HFF-Myc (cell line): ENCODE data around the gene NGFR.
"Not testable (repeated sequence)": the region's sequence is repeated elsewhere in the genome, so short reads cannot be mapped to it uniquely, and the experiment has no call there.

Source experiments
- DNase-seq: peaks from one replicate; pipeline ENCODE4 v3.0.0-alpha.2; 2011; ENCODE audit warnings: low read depth; ENCODE audit errors: extremely low read depth
- H3K4me3 ChIP-seq: replicated peaks from 2 replicates; pipeline ENCODE4 v1.5.1; 2011; ENCODE audit warnings: low read depth, mild to moderate bottlenecking, control low read depth, low read length
- TF ChIP-seq, protein P1 (sequence below): IDR thresholded peaks from 2 replicates; pipeline ENCODE4 v1.5.1; 2012; ENCODE audit warnings: mild to moderate bottlenecking, low read depth, low read length, control low read depth; ENCODE audit errors: missing control alignments

The NGFR gene

DNA sequence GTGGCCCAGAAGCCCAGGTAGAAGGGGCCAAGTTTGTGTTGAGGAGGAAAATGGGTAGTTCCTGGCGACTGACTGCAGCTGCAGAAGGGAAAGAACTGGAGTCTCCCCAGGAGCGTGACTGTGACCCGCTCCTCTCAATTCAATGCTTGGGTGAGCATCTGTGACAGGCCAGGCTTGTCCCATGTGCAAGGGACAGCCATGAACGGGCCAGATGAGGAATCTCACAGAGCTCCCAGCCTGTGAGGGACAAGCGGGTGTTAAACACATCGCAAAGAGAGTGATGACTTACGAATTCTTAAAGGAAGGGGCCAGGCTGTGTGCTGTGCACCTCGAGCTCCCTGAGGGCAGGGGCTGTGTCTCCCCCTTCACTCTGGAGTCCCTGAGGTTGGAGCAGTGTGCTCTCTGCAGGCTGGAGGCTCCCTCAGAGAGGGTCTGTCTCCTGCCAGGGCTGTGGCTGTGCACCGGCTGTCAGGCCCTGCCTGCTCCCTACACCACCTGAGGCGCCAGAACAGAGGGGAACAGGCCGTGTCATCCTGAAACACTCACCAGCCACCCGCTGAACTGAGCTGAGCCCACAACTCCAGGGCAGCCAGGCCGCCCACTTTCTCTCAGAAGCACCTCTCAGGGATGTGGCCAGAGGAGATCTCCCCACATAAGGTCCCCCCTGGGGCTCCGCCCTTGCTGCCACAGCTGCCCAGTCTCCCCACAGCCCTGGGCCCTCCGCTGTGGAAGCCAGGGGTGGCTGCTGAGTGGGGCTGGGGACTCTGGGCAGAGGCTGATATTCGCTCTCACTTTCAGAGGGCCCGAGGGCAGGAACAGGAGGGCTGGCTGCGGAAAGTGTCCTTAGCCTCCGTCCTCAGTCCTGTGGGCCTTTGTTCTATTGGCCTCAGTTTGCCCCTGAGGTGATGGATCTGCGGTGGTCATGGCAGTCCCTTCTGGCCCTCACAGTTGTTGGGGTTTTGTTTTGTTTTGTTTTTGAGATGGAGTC is 54.9 kb downstream of the NGFR start:
- no peak overlapping the region for H3K4me3 ChIP-seq
- no peak for DNase-seq
- TF ChIP-seq, protein P1, sequence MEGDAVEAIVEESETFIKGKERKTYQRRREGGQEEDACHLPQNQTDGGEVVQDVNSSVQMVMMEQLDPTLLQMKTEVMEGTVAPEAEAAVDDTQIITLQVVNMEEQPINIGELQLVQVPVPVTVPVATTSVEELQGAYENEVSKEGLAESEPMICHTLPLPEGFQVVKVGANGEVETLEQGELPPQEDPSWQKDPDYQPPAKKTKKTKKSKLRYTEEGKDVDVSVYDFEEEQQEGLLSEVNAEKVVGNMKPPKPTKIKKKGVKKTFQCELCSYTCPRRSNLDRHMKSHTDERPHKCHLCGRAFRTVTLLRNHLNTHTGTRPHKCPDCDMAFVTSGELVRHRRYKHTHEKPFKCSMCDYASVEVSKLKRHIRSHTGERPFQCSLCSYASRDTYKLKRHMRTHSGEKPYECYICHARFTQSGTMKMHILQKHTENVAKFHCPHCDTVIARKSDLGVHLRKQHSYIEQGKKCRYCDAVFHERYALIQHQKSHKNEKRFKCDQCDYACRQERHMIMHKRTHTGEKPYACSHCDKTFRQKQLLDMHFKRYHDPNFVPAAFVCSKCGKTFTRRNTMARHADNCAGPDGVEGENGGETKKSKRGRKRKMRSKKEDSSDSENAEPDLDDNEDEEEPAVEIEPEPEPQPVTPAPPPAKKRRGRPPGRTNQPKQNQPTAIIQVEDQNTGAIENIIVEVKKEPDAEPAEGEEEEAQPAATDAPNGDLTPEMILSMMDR: no peak

DNA sequence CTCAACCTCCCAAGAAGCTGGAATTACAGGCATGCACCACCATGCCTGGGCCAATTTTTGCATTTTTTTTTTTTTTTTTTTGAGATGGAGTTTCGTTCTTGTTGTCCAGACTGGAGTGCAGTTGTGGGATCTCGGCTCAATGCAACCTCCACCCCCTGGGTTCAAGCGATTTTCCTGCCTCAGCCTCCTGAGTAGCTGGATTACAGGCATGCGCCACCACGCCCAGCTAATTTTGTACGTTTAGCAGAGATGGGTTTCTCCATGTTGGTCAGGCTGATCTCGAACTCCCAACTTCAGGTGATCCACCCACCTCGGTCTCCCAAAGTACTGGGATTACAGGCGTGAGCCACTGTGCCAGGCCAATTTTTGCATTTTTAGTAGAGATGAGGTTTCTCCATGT is 55.7 kb downstream of the NGFR start:
- DNase-seq, H3K4me3 ChIP-seq: not testable (repeated sequence)

DNA sequence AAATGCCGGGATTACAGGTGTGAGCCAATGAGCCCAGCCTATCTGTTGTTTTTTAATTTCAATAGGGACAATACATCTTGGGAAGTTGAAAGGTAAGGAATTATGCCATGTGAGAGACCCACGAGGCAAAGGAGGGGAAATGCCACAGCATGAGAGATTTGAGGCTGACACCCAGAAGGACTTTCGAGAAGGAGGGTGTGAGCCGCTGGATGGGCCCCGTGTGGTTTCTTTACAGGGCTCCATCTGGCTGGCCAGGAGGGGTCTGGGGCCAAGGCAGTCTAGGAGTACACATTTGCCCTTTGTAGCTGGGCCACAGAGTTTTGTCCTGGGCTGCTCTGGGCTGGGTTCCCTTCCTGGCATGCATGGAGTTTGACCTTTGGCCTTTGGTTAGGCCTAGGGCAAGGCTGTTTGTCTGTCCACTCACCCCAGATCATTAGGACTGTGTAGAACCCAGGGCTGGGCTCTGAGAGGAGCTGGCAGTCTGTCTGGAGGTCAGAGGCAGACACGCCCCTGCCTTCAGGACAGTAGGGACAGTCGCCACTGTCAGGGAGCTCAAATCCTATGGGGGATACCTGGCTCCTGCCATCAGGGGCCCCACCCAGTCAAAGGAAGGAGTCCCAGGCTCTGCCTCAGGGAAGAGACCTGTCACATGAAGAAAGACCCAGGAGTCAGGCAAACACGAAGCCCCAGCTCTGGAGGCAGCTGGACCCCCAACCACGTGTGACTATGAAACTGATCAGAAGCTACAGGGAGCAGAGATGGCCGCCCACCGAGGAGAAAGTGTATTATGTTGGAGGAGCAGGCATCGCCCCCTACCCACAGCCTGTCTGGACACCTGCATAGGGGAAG is 56.4 kb downstream of the NGFR start:
- no peak for DNase-seq
- TF ChIP-seq, protein P1: no peak
- H3K4me3 ChIP-seq: no peak overlapping the region

DNA sequence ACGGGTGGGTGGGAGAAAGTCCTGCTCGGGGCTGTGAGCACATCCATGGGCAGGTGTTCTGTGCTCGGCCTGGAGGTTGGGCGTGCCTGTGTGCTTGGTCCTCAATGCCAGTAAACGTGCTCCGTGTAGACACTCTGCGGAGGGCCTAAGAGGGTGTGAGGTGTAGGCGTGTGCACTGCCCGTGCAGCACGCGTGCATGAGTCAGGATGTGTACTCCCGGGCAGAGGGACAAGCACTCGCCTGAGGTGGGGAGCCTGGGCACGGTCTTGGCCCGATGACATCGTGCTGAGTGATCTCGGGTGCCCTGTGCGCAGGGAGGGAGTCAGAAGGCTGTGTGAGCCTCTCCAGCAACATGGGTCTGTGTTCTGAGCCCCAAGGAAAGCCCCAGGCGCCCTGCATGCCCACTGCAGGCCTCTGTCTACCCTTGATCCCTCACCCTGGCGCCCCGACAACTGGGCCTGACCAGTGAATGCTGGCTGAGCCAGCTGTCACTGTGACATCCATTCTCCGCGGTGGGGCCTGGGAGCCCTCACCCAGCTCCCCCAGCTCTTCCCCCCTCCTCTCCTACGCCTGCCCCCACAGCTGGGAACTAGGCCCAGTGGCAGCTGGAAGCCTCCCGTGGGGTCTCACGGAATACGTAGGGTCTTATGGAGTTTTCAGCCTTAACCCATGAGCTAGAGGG is 57.1 kb downstream of the NGFR start:
- H3K4me3 ChIP-seq: no peak overlapping the region
- TF ChIP-seq, protein P1: no peak
- DNase-seq: no peak

DNA sequence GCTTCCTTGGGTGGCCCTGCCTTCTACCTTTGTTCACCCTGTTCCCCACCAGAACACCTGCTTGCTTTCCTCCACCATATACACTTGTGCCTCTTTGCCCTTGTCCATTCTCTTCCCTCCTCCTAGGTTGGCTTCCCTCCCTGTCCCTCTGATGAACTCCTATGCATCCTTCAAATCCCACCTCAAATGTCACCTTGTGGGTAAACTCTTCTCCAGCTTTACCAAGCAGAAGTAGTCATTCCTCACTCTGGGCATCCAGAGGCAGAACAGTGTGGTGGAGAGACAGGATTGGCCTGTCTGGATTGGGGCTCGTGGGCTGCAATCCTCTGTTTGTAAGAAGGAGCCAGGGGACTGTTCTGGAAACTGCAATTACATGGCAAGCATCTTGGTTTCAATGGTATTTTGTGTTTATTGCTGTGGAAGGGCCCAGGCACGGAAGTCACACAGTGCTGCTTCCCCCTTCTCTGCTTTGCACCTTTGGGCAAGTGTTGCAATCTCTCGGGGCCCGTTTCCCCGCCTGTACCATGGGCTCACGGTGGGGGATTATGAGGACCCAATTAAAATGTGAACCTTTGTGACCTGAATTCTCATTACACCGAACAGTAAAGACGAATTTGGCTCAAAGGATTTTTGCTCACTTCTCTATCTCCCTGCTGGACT is 58.7 kb downstream of the NGFR start:
- no peak for DNase-seq
- TF ChIP-seq, protein P1: no peak

DNA sequence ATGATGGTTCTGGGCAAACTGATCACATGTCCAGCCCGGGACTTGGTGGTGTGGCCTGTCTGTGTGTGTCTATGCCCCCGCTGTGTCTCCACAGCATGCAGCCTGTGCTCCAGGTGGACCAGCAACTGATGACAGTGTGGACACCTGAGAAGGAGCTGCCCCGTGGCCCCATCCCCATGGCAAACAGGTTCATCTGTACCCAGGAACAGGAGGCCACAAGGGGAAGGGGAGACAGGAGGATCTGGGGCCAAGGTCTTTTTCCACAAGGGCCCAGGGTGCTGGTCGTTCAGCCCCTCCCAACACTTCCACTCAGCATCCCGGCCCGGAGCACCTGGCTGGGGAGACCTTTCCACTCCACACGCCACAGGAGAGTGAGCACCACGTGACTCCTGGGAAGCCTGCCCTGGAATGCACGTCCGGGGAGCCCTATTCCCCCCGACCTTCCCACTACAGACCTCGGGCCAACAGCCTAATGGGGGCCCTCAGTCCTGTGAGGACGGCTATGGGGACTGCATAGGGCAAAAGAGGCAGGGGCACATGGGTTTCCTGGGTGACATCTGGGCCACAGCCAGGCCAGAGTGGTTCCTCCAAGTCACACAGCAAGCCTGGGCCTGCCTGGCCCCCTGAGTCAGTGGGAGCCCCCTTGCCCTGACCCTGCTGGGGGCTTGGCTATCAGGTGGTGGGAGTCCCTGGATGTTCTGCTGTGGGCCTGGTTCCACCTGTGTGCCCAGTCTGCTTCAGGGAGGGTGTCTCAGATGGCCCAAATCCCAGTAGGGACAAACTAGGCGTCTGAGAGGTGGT is 59.8 kb downstream of the NGFR start:
- TF ChIP-seq, protein P1: no peak
- H3K4me3 ChIP-seq: no peak overlapping the region
- no peak for DNase-seq

More for the DNA sequence above, 58.7 kb downstream of the NGFR start:
- no peak overlapping the region for H3K4me3 ChIP-seq
